ENCODE measurements around the gene BTC.
A peak's percentile ranks its signal among the peaks of the same experiment; 100 is the strongest.

The BTC gene

DNA sequence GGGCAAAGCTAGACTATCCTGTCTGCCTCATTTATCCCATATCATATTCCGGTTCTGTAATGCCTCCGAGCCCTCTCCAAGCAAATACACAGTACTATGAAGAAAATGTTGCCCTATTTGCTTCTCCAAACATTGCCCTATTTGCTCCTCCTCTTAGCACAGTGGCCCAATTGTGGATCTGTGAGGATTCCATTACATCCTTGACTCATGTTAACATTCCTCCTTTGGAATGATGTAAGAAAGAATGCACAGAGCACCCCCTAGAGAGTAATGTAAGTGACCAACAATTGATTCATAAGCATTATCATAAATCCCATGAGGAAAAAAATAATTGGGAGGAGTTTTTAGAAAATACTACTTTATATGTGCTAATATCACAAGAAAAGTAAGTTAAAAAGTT, 11.3 kb upstream of the BTC start:
- Histone ChIP-seq H3K4me2 (no peak overlapping the region), H3K27me3 (ENCODE audit: insufficient read depth, low read depth) (no peaks in the 10 kb centered on the region), H3K36me3 (ENCODE audit: insufficient read depth) (no peaks in the 10 kb centered on the region), H3K79me2 (ENCODE audit: insufficient read depth, low read depth) (no peaks in the 10 kb centered on the region), H3K4me3 (IDR thresholded peaks at IDR 0.05; ENCODE audit: insufficient read depth, low read depth, low read length) (no peak overlapping the region), H4K20me1 (ENCODE audit: insufficient read depth) (no peaks in the 10 kb centered on the region), H3K27ac (no peak overlapping the region), H3K4me1 (ENCODE audit: low read depth, poor library complexity, severe bottlenecking) (no peaks in the 10 kb centered on the region), H2AFZ (ENCODE audit: low read depth) (no peak overlapping the region), H3K9ac (no peak overlapping the region)
- TF ChIP-seq, protein P1, sequence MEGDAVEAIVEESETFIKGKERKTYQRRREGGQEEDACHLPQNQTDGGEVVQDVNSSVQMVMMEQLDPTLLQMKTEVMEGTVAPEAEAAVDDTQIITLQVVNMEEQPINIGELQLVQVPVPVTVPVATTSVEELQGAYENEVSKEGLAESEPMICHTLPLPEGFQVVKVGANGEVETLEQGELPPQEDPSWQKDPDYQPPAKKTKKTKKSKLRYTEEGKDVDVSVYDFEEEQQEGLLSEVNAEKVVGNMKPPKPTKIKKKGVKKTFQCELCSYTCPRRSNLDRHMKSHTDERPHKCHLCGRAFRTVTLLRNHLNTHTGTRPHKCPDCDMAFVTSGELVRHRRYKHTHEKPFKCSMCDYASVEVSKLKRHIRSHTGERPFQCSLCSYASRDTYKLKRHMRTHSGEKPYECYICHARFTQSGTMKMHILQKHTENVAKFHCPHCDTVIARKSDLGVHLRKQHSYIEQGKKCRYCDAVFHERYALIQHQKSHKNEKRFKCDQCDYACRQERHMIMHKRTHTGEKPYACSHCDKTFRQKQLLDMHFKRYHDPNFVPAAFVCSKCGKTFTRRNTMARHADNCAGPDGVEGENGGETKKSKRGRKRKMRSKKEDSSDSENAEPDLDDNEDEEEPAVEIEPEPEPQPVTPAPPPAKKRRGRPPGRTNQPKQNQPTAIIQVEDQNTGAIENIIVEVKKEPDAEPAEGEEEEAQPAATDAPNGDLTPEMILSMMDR (conservative IDR thresholded peaks at IDR 0.05; ENCODE audit: low read depth, low read length) = no peak

DNA sequence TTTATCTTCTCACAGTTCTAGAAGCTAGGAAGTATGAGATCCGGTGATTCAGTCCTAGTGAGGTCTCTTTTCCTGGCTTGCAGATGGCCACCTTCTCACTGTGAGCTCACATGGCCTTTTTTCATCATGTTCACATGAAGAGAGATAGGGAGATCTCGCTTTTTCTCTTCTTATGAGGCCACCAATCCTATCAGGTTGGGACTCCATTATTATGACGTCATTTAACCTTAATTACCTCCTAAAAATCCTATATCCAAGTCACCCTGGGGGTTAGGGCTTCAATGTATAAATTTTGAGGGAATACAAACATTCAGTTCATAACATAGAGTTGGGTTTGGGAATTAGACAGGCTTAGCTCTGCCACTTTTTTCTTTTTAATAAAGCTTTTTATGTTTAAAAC, 6.0 kb upstream of the BTC start:
- Histone ChIP-seq H3K36me3 (ENCODE audit: insufficient read depth) (no peaks in the 10 kb centered on the region), H3K4me3 (IDR thresholded peaks at IDR 0.05; ENCODE audit: insufficient read depth, low read depth, low read length) (no peak overlapping the region), H4K20me1 (ENCODE audit: insufficient read depth) (no peaks in the 10 kb centered on the region), H3K9ac (no peak overlapping the region), H3K79me2 (ENCODE audit: insufficient read depth, low read depth) (no peaks in the 10 kb centered on the region), H3K4me1 (ENCODE audit: low read depth, poor library complexity, severe bottlenecking) (peaks cover under 1% of the 10 kb centered on the region), H3K4me2 (no peak overlapping the region), H3K27me3 (ENCODE audit: insufficient read depth, low read depth) (no peaks in the 10 kb centered on the region), H3K27ac (no peak overlapping the region), H2AFZ (ENCODE audit: low read depth) (no peak overlapping the region)
- TF ChIP-seq, protein P1 (conservative IDR thresholded peaks at IDR 0.05; ENCODE audit: low read depth, low read length) = no peak

DNA sequence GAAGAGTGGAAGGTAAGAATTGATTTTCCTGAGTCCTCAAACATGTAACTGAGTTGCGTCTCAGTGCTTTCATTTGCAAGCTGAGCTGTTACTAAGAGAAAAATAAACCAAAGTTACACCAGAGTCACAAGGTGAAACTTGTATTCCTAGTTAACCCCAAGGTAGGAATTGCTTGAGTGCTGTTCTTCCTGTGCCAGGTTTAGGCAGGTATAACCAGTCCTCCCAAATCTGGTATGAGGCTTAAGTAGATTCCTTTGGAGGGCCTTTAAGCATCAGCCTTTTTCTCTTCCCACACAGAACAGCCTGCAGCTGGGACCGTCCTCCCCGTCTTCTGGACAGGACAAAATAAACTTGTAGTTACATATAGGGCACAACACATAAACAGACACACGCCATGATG, 2.3 kb upstream of the BTC start:
- H3K36me3 ChIP-seq (ENCODE audit: insufficient read depth) = no peaks in the 10 kb centered on the region
- H3K79me2 ChIP-seq (ENCODE audit: insufficient read depth, low read depth) = no peaks in the 10 kb centered on the region
- H2AFZ ChIP-seq (ENCODE audit: low read depth) = no peak overlapping the region

DNA sequence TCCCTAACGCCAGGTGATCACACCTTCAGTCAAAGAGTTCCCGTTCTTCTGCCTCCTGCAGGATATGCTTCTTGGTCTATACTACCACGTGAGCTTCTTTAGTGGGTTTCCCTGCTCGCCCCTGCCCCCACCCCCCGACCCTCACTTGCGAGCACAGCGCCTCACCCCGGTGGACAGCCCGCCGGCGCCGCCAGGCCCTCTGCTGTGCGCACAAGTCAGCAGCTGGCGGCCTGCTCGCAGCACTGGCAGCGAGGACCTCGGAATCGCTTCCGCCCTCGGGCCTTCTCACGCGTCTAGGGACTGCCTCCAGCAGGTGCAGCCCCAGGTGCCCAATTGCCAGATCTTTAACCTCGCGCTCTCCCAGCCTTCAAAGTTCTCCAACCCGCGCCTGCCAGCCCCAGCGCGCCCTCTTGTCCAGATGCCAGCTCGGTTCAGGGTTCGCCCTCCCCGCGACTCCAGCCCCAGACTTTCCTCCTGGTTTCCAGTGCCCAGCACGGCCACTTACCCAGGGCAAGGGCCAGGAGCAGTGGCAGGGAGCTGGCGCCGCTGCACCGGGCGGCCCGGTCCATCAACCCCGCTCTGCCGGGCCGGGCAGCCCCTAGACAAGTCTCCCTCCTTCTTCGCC, 454 bp downstream of the BTC start:
- Histone ChIP-seq H3K36me3 (ENCODE audit: insufficient read depth) (no peaks in the 10 kb centered on the region), H3K79me2 (ENCODE audit: insufficient read depth, low read depth) (no peaks in the 10 kb centered on the region), H4K20me1 (ENCODE audit: insufficient read depth) (no peaks in the 10 kb centered on the region), H3K4me3 (IDR thresholded peaks at IDR 0.05; ENCODE audit: insufficient read depth, low read depth, low read length) (peak overlapping the region; percentile 96), H3K4me1 (ENCODE audit: low read depth, poor library complexity, severe bottlenecking) (peaks cover 19% of the 10 kb centered on the region), H3K27me3 (ENCODE audit: insufficient read depth, low read depth) (no peaks in the 10 kb centered on the region), H3K9ac (peak overlapping the region; percentile 95), H3K4me2 (peak overlapping the region; percentile 87), H2AFZ (ENCODE audit: low read depth) (peak overlapping the region; percentile 99), H3K27ac (peak overlapping the region; percentile 82)
- TF ChIP-seq, protein P1 (conservative IDR thresholded peaks at IDR 0.05; ENCODE audit: low read depth, low read length) = 0 out of 2 replicates have a peak, but pooled peaks have one; percentile 32

More for the DNA sequence above, 2.3 kb upstream of the BTC start:
- Histone ChIP-seq H3K4me3 (IDR thresholded peaks at IDR 0.05; ENCODE audit: insufficient read depth, low read depth, low read length) (no peak overlapping the region), H3K27me3 (ENCODE audit: insufficient read depth, low read depth) (no peaks in the 10 kb centered on the region), H3K9ac (no peak overlapping the region), H4K20me1 (ENCODE audit: insufficient read depth) (no peaks in the 10 kb centered on the region), H3K4me1 (ENCODE audit: low read depth, poor library complexity, severe bottlenecking) (peaks cover 19% of the 10 kb centered on the region), H3K27ac (no peak overlapping the region), H3K4me2 (no peak overlapping the region)
- TF ChIP-seq, protein P1 (conservative IDR thresholded peaks at IDR 0.05; ENCODE audit: low read depth, low read length) = no peak
